Endometrial microvascular endothelial cells (primary cell): ENCODE results near the gene CDH8. TPM values are rescaled to one million over a fixed set of nuclear protein-coding genes. Genes with fewer than 3 reads are reported as not detected.

Experiments
- in situ Hi-C: cut with HindIII; loops from 2 replicates; pipeline ENCODE4 v1.10.0; 2017; ENCODE audit warnings: low sequenced_read_pairs, low pct_unique_long_range_greater_than_20kb; ENCODE audit errors: inconsistent ontology term
- total RNA-seq: library from RNA; depleted of rRNA; stranded (reverse); fragments of >200 nt; gene quantifications from one replicate; pipeline ENCODE4 v1.2.3, GENCODE V29; 2015; ENCODE audit errors: inconsistent ontology term

CDH8 gene
- total RNA-seq, 1 donor from 2014 or later, result 0.28 TPM

GRCh38 chr16:62035115-62036092 lies 834 bp downstream of the CDH8 start:
- in situ Hi-C loops, result no loop called here

GRCh38 chr16:62034231-62035114 lies 1.8 kb downstream of the CDH8 start:
- in situ Hi-C loops, result no loop called here

- in situ Hi-C loops, result no loop called here
Observed at GRCh38 chr16:62033065-62033464, 3.2 kb downstream of the CDH8 start.

- in situ Hi-C loops, result no loop called here
Observed at GRCh38 chr16:62029947-62030346, 6.3 kb downstream of the CDH8 start.

GRCh38 chr16:62022688-62023087 lies 13.6 kb downstream of the CDH8 start:
- in situ Hi-C loops, result no loop called here

- in situ Hi-C loops, result no loop called here
Observed at GRCh38 chr16:62021161-62021581, 15.1 kb downstream of the CDH8 start.

- in situ Hi-C loops, result no loop called here
Observed at GRCh38 chr16:62020681-62021080, 15.6 kb downstream of the CDH8 start.

GRCh38 chr16:62019851-62020250 lies 16.4 kb downstream of the CDH8 start:
- in situ Hi-C loops, result no loop called here

GRCh38 chr16:62018301-62019060 lies 17.8 kb downstream of the CDH8 start:
- in situ Hi-C loops, result no loop called here

GRCh38 chr16:62014319-62014923 lies 21.8 kb downstream of the CDH8 start:
- in situ Hi-C loops, result no loop called here

- in situ Hi-C loops, result no loop called here
Observed at GRCh38 chr16:62010186-62010585, 26.1 kb downstream of the CDH8 start.

- in situ Hi-C loops, result no loop called here
Observed at GRCh38 chr16:61998460-61998859, 37.8 kb downstream of the CDH8 start.

- in situ Hi-C loops, result no loop called here
Observed at GRCh38 chr16:61993108-61993507, 43.1 kb downstream of the CDH8 start.

- in situ Hi-C loops, result no loop called here
Observed at GRCh38 chr16:61987474-61988012, 48.7 kb downstream of the CDH8 start.

GRCh38 chr16:61969077-61969382 lies 67.2 kb downstream of the CDH8 start:
- in situ Hi-C loops, result no loop called here

GRCh38 chr16:61968242-61969076 lies 67.8 kb downstream of the CDH8 start:
- in situ Hi-C loops, result no loop called here

GRCh38 chr16:61957075-61957855 lies 79.0 kb downstream of the CDH8 start:
- in situ Hi-C loops, result no loop called here
